Esophagus squamous epithelium (tissue), 5 donors: ENCODE results near the gene RNF135. TPM values are rescaled to one million over a fixed set of nuclear protein-coding genes. Genes with fewer than 3 reads are reported as not detected.
A peak's percentile ranks its signal among the peaks of the same experiment; 100 is the strongest.

Experiments
- DNase-seq: peaks from one replicate; lab custom pipeline; 2025; lab: John Stamatoyannopoulos, UW
- H3K27ac ChIP-seq, 4 donors: fragments of 200-600 bp; sonication (generic); one replicate each; pipeline ENCODE4 v1.5.1; 2016 to 2019; ENCODE audit warnings: mild to moderate bottlenecking in 1 of 4
- H3K27me3 ChIP-seq, 4 donors: fragments of 200-600 bp; sonication (generic); 1 replicate in 3 of 4; 2 replicates in 1 of 4; pipeline versions ENCODE4 v1.5.1 to v1.6.0; 2017 to 2021; ENCODE audit warnings: antibody characterized with exemption in 1 of 4
- H3K36me3 ChIP-seq, 3 donors: fragments of 200-600 bp; sonication (generic); one replicate each; pipeline ENCODE4 v1.5.1; 2016 to 2019
- H3K4me1 ChIP-seq, 3 donors: fragments of 200-600 bp; sonication (generic); one replicate each; pipeline ENCODE4 v1.5.1; 2017 to 2019
- H3K4me3 ChIP-seq, 4 donors: fragments of 200-600 bp; sonication (generic); 1 replicate in 3 of 4; 2 replicates in 1 of 4; pipeline ENCODE4 v1.5.1; 2016 to 2019; ENCODE audit warnings: mild to moderate bottlenecking in 2 of 4, moderate library complexity in 1 of 4
- H3K9me3 ChIP-seq, 3 donors: fragments of 200-600 bp; sonication (generic); one replicate each; pipeline ENCODE4 v1.5.1; 2016 to 2019
- CTCF ChIP-seq, 6 experiments: fragments of 450-650 bp in 4 of 6; fragments of 200-600 bp in 2 of 6; sonication (generic) in 2 of 6; IDR thresholded peaks; one replicate each; pipeline ENCODE4 v1.5.1; 2016 to 2019; ENCODE audit warnings: antibody characterized with exemption in 6 of 6, mild to moderate bottlenecking in 4 of 6, moderate library complexity in 4 of 6
- POLR2A ChIP-seq, 4 donors: fragments of 450-650 bp; IDR thresholded peaks; one replicate each; pipeline ENCODE4 v1.6.1; 2017; ENCODE audit warnings: antibody characterized with exemption in 4 of 4, mild to moderate bottlenecking in 4 of 4, moderate library complexity in 3 of 4
- WGBS, 2 donors: methylation state at CpG; one replicate each; pipeline ENCODE4 v1.1.5; 2018; 5-methylcytosine and 5-hydroxymethylcytosine counted together
- intact Hi-C: fragments of 100-400 bp; cut with DNase I; formaldehyde crosslinking; loops from one replicate; pipeline ENCODE4 v1.15.0; 2022
- total RNA-seq, 4 donors: library from RNA; depleted of rRNA; stranded (reverse); fragments of >200 nt; gene quantifications; one replicate each; pipeline ENCODE4 v1.1.0, GENCODE V29; 2016
- donor health status: DM: yes; HTN: yes; CAD: no.

Gene RNF135
- total RNA-seq, result 10 to 100 TPM; 19.7 to 27.1 (median 21.9) TPM

- TF ChIP-seq POLR2A (IDR thresholded peaks at IDR 0.05) (peak in 2 of 4 donors; percentile 82 to 88), CTCF (IDR thresholded peaks at IDR 0.05) (peak in 5 of 6 experiments; percentile 23 to 68 (median 43))
- WGBS, 2 donors, result 0% methylated on average over 21 to 32 of the region's 66 CpGs
Observed at GRCh38 chr17:30970831-30971567, at the start of gene RNF135. TSS of gene RNF135 (plus strand) at chr17:30971039. CDS start at chr17:30971074, 35 bp downstream.

GRCh38 chr17:30921544-30922196, 49.2 kb upstream of the RNF135 start, which contains the start of gene ADAP2:
TSS of gene ADAP2 (plus strand) at chr17:30921945. CDS start at chr17:30922015, 70 bp downstream.
- no peak for DNase-seq
- peak within 1 kb of the TSS; percentile 32 to 75 (median 53) for H3K27ac ChIP-seq
- peaks cover 0 to 57% (median 10%) of the 10 kb centered on the region in 4 donors for H3K27me3 ChIP-seq
- H3K36me3 ChIP-seq, result no peaks in the 10 kb centered on the region
- no peaks in the 10 kb centered on the region for H3K9me3 ChIP-seq
- H3K4me1 ChIP-seq, result peaks cover 16 to 31% (median 20%) of the 10 kb centered on the region in 3 donors
- TF ChIP-seq CTCF (IDR thresholded peaks at IDR 0.05), result no peak
- peak in 1 of 4 donors; percentile 58 for TF ChIP-seq POLR2A (IDR thresholded peaks at IDR 0.05)
- intact Hi-C loops, result no loop called here
- WGBS, 2 donors, result 12 to 25% methylated on average over 5 to 9 of the region's 60 CpGs
- H3K4me3 ChIP-seq, result peak within 1 kb of the TSS; percentile 48 to 81 (median 58)

More at GRCh38 chr17:30970831-30971567, at the start of gene RNF135:
- H3K9me3 ChIP-seq, result no peaks in the 10 kb centered on the region
- H3K27me3 ChIP-seq, result no peaks in the 10 kb centered on the region
- peak within 1 kb of the TSS; percentile 97 to 99 (median 98) for H3K27ac ChIP-seq
- H3K36me3 ChIP-seq, result peaks cover 0 to 15% (median 0%) of the 10 kb centered on the region in 3 donors
- intact Hi-C loops, result no loop called here
- DNase-seq, result no peak
- peaks cover 6 to 39% (median 12%) of the 10 kb centered on the region in 3 donors for H3K4me1 ChIP-seq
- peak within 1 kb of the TSS; percentile 61 to 89 (median 78) for H3K4me3 ChIP-seq

GRCh38 chr17:30922235-30923030, 48.4 kb upstream of the RNF135 start:
- TF ChIP-seq CTCF (IDR thresholded peaks at IDR 0.05), result no peak
- TF ChIP-seq POLR2A (IDR thresholded peaks at IDR 0.05), result peak in 1 of 4 donors; percentile 12
- intact Hi-C loops, result no loop called here
- WGBS, 2 donors, result 8 to 33% methylated on average over 8 to 23 of the region's 66 CpGs
- H3K27me3 ChIP-seq, result peaks cover 0 to 62% (median 10%) of the 10 kb centered on the region in 4 donors
- no peaks in the 10 kb centered on the region for H3K9me3 ChIP-seq
- H3K27ac ChIP-seq, result peak overlapping the region; percentile 32 to 75 (median 53)
- peaks cover 16 to 31% (median 20%) of the 10 kb centered on the region in 3 donors for H3K4me1 ChIP-seq
- peak overlapping the region; percentile 48 to 81 (median 58) for H3K4me3 ChIP-seq
- DNase-seq, result no peak
- H3K36me3 ChIP-seq, result no peaks in the 10 kb centered on the region

GRCh38 chr17:30924341-30924740, 46.5 kb upstream of the RNF135 start:
- 20 to 71% methylated on average over 1 of the region's 2 CpGs for WGBS, 2 donors
- no peak for DNase-seq
- Histone ChIP-seq H3K27ac (no peak overlapping the region), H3K4me3 (no peak overlapping the region), H3K27me3 (peaks cover 0 to 62% (median 10%) of the 10 kb centered on the region in 4 donors), H3K36me3 (no peaks in the 10 kb centered on the region), H3K9me3 (no peaks in the 10 kb centered on the region), H3K4me1 (peaks cover 16 to 31% (median 20%) of the 10 kb centered on the region in 3 donors)
- intact Hi-C loops, result no loop called here
- no peak for TF ChIP-seq POLR2A (IDR thresholded peaks at IDR 0.05)
- no peak for TF ChIP-seq CTCF (IDR thresholded peaks at IDR 0.05)
